H1 (cell line): Measurements from ENCODE around the gene FAM184B. TPM values are rescaled to one million over a fixed set of nuclear protein-coding genes. Genes with fewer than 3 reads are reported as not detected.

Source experiments
- CTCF ChIA-PET: fragments of 300-600 bp; sonication (Branson Sonifier 250); formaldehyde crosslinking; loops from one replicate; lab custom pipeline; 2021; ENCODE audit not compliant: partially characterized antibody; lab: Charles Lee
- POLR2A ChIA-PET: fragments of 300-600 bp; sonication (Branson Sonifier 250); formaldehyde crosslinking; loops from one replicate; lab custom pipeline; 2021; ENCODE audit warnings: inconsistent platforms; ENCODE audit not compliant: partially characterized antibody; lab: Charles Lee
- DNase-seq, 2 experiments: peaks; one replicate each; pipeline versions ENCODE4 v3.0.0 to v3.0.0-alpha.2; 2010 to 2022; ENCODE audit warnings: low spot score in 2 of 2, low read depth in 1 of 2, mixed read lengths in 1 of 2
- FAIRE-seq: peaks from 2 replicates; lab custom pipeline; 2011; peaks lifted over from hg19 to GRCh38; lab: Jason Lieb, UNC
- H2AFZ ChIP-seq: 2 replicates; pipeline ENCODE4 v1.8.1; 2012; ENCODE audit warnings: low read length, inconsistent platforms
- H2AK5ac ChIP-seq: 2 replicates; pipeline ENCODE4 v1.6.1; 2013; ENCODE audit warnings: low read depth, low read length
- H2BK120ac ChIP-seq: replicated peaks from 2 replicates; pipeline ENCODE3; 2013; ENCODE audit warnings: low read depth, low read length, inconsistent platforms
- H2BK12ac ChIP-seq: 2 replicates; pipeline ENCODE4 v1.6.1; 2013; ENCODE audit warnings: low read depth, low read length
- H2BK15ac ChIP-seq: 2 replicates; pipeline ENCODE4 v1.6.1; 2013; ENCODE audit warnings: low read length
- H2BK20ac ChIP-seq: 2 replicates; pipeline ENCODE4 v1.6.1; 2013; ENCODE audit warnings: low read length
- H2BK5ac ChIP-seq: 2 replicates; pipeline ENCODE4 v1.6.1; 2013; ENCODE audit warnings: low read depth, low read length
- H3K14ac ChIP-seq: 2 replicates; pipeline ENCODE4 v1.6.1; 2013; ENCODE audit warnings: inconsistent platforms; ENCODE audit not compliant: insufficient read length
- H3K18ac ChIP-seq: 2 replicates; pipeline ENCODE4 v1.6.1; 2013; ENCODE audit warnings: low read length; ENCODE audit errors: extremely low read depth
- H3K23ac ChIP-seq: 2 replicates; pipeline ENCODE4 v1.6.1; 2013; ENCODE audit warnings: inconsistent platforms; ENCODE audit not compliant: insufficient read length
- H3K23me2 ChIP-seq: 2 replicates; pipeline ENCODE4 v1.6.1; 2013; ENCODE audit warnings: low read depth, low read length
- H3K27ac ChIP-seq: 2 replicates; pipeline ENCODE4 v1.6.1; 2011; ENCODE audit warnings: low read depth, low read length, inconsistent platforms
- H3K27me3 ChIP-seq, 4 experiments: replicated peaks in 1 of 4; 1 replicate in 1 of 4; 2 replicates in 3 of 4; pipeline versions ENCODE4 v1.6.1 to v1.8.1; 2011 to 2013; ENCODE audit warnings: low read length in 3 of 4, mild to moderate bottlenecking in 3 of 4, inconsistent platforms in 2 of 4, mixed read lengths in 2 of 4, moderate library complexity in 1 of 4; ENCODE audit not compliant: control insufficient read depth in 3 of 4, insufficient read depth in 3 of 4; ENCODE audit errors: extremely low read depth in 1 of 4
- H3K36me3 ChIP-seq, 4 experiments: 2 replicates each; pipeline versions ENCODE4 v1.6.1 to v1.8.1; 2011 to 2013; ENCODE audit warnings: mild to moderate bottlenecking in 4 of 4, low read length in 3 of 4, moderate library complexity in 2 of 4, control low read depth in 1 of 4, inconsistent platforms in 1 of 4; ENCODE audit not compliant: insufficient read depth in 4 of 4, control insufficient read depth in 2 of 4
- H3K4ac ChIP-seq: replicated peaks from 2 replicates; pipeline ENCODE3; 2013; ENCODE audit warnings: low read length, low read depth, mixed read lengths, inconsistent platforms; ENCODE audit not compliant: insufficient read length
- H3K4me1 ChIP-seq, 4 experiments: replicated peaks in 1 of 4; 1 replicate in 1 of 4; 2 replicates in 3 of 4; pipeline versions ENCODE4 v1.6.1 to v1.8.1; 2011 to 2013; ENCODE audit warnings: low read length in 3 of 4, inconsistent platforms in 2 of 4, mixed read lengths in 1 of 4; ENCODE audit not compliant: insufficient read depth in 4 of 4, control insufficient read depth in 3 of 4
- H3K4me2 ChIP-seq, 2 experiments: 2 replicates each; pipeline versions ENCODE4 v1.6.1 to v1.8.1; 2011 to 2013; ENCODE audit warnings: low read depth in 2 of 2, low read length in 2 of 2, control low read depth in 1 of 2, inconsistent platforms in 1 of 2, mild to moderate bottlenecking in 1 of 2; ENCODE audit not compliant: insufficient read depth in 1 of 2
- H3K4me3 ChIP-seq, 4 experiments: fragments of 200-600, 300-600 bp in 1 of 4; sonication (generic), shearing (Covaris generic), sonication (Bioruptor Twin) in 1 of 4; 2 replicates each; pipeline versions ENCODE4 v1.5.1 to v1.8.1; 2011 to 2016; ENCODE audit warnings: low read length in 4 of 4, low read depth in 3 of 4, control low read depth in 2 of 4, inconsistent platforms in 2 of 4, mild to moderate bottlenecking in 2 of 4, mixed read lengths in 1 of 4, moderate library complexity in 1 of 4; ENCODE audit not compliant: insufficient read depth in 2 of 4; ENCODE audit errors: extremely low read depth in 1 of 4
- H3K56ac ChIP-seq: replicated peaks from 2 replicates; pipeline ENCODE3; 2013; ENCODE audit warnings: low read depth, mild to moderate bottlenecking, mixed read lengths, low read length, inconsistent platforms; ENCODE audit not compliant: insufficient read length
- H3K79me1 ChIP-seq: 2 replicates; pipeline ENCODE4 v1.6.1; 2013; ENCODE audit warnings: low read depth, low read length, control low read depth
- H3K79me2 ChIP-seq, 2 experiments: 2 replicates each; pipeline versions ENCODE4 v1.6.1 to v1.8.1; 2012 to 2013; ENCODE audit warnings: low read length in 2 of 2, mild to moderate bottlenecking in 2 of 2, inconsistent platforms in 1 of 2; ENCODE audit not compliant: insufficient read depth in 2 of 2, control insufficient read depth in 1 of 2
- H3K9ac ChIP-seq, 4 experiments: replicated peaks in 1 of 4; 1 replicate in 1 of 4; 2 replicates in 3 of 4; pipeline versions ENCODE4 v1.6.1 to v1.8.1; 2011 to 2013; ENCODE audit warnings: low read depth in 3 of 4, low read length in 3 of 4, control low read depth in 2 of 4, mild to moderate bottlenecking in 2 of 4, moderate library complexity in 2 of 4, inconsistent platforms in 1 of 4; ENCODE audit errors: extremely low read depth in 1 of 4
- H3K9me3 ChIP-seq, 2 experiments: 2 replicates each; pipeline versions ENCODE4 v1.6.1 to v1.8.1; 2012 to 2013; ENCODE audit warnings: mild to moderate bottlenecking in 2 of 2, moderate library complexity in 2 of 2, control low read depth in 1 of 2, inconsistent platforms in 1 of 2, low read depth in 1 of 2, low read length in 1 of 2, mixed read lengths in 1 of 2; ENCODE audit not compliant: insufficient read depth in 2 of 2
- H4K20me1 ChIP-seq, 2 experiments: replicated peaks in 1 of 2; 2 replicates each; pipeline versions ENCODE3 to v1.8.1; 2011 to 2013; ENCODE audit warnings: inconsistent platforms in 2 of 2, low read length in 2 of 2, mild to moderate bottlenecking in 1 of 2; ENCODE audit not compliant: insufficient read depth in 2 of 2, control insufficient read depth in 1 of 2
- H4K5ac ChIP-seq: 2 replicates; pipeline ENCODE4 v1.6.1; 2013; ENCODE audit warnings: low read length, low read depth, mixed read lengths, inconsistent platforms; ENCODE audit not compliant: insufficient read length
- H4K8ac ChIP-seq: 2 replicates; pipeline ENCODE4 v1.8.0; 2013; ENCODE audit warnings: mild to moderate bottlenecking, moderate library complexity, low read length, inconsistent platforms; ENCODE audit not compliant: insufficient read depth; ENCODE audit errors: extremely low read depth
- H4K91ac ChIP-seq: replicated peaks from 2 replicates; pipeline ENCODE3; 2013; ENCODE audit warnings: low read length, mixed read lengths, inconsistent platforms; ENCODE audit not compliant: insufficient read length
- BRCA1 ChIP-seq: IDR thresholded peaks from 2 replicates; pipeline ENCODE4 v1.6.1; 2012; ENCODE audit warnings: low read depth, low read length, improper control_type of control experiment
- TBP ChIP-seq: IDR thresholded peaks from 2 replicates; pipeline ENCODE4 v1.6.1; 2011; ENCODE audit warnings: low read depth, low read length, improper control_type of control experiment
- YY1 ChIP-seq: IDR thresholded peaks from 2 replicates; pipeline ENCODE4 v1.6.1; 2011; ENCODE audit warnings: low read depth, mild to moderate bottlenecking, low read length
- WGBS, 2 experiments: shearing (Covaris generic) in 1 of 2; methylation state at CpG; one replicate each; pipeline versions ENCODE4 v1.1.6 to v1.1.7; 2013 to 2015; ENCODE audit warnings: low lambda C conversion rate in 2 of 2, mixed read lengths in 2 of 2, inconsistent platforms in 1 of 2, low coverage in 1 of 2, missing lambda C conversion rate in 1 of 2; ENCODE audit not compliant: insufficient replicate concordance in 2 of 2, insufficient coverage in 1 of 2, insufficient read length in 1 of 2; ENCODE audit errors: extremely low coverage in 1 of 2, missing lambda C conversion rate in 1 of 2; 5-methylcytosine and 5-hydroxymethylcytosine counted together
- polyA plus RNA-seq, 7 experiments: library from polyadenylated mRNA; depleted of rRNA in 3 of 7; stranded (reverse) in 5 of 7; unstranded in 2 of 7; fragments of >200 nt in 5 of 7; fragments of 200-250 nt in 2 of 7; gene quantifications; 1 replicate in 5 of 7; 2 replicates in 1 of 7; 4 replicates in 1 of 7; pipeline versions ENCODE4 v1.2.1 to v1.2.3, GENCODE V29; 2011 to 2013; ENCODE audit warnings: missing spikeins in 2 of 7, mixed read lengths in 2 of 7
- total RNA-seq: library from RNA; stranded (reverse); fragmentation: NEBNext Ultra II Directional; extraction: Animal tissue kit (Norgen Biotek cat#: 25700); gene quantifications from 2 replicates; pipeline ENCODE4 v1.2.1, GENCODE V29; 2021

FAM184B gene
- total and polyA plus RNA-seq, 2 of the 8 experiments (the other 6 are each of a cell fraction or from before 2014, with no cell fraction given): 0.05 to 0.39 TPM

GRCh38 chr4:17770845-17771244, 10.6 kb downstream of the FAM184B start:
- H4K20me1 ChIP-seq: no peaks in the 10 kb centered on the region
- no peak overlapping the region for H3K4me2 ChIP-seq
- no peak for FAIRE-seq

More at GRCh38 chr4:17770845-17771244, 10.6 kb downstream of the FAM184B start:
- H2BK20ac ChIP-seq: no peak overlapping the region
- H2BK12ac ChIP-seq: no peak overlapping the region
- H3K4ac ChIP-seq: no peak overlapping the region
- no peak overlapping the region for H2BK15ac ChIP-seq
- no peak overlapping the region for H3K18ac ChIP-seq
- ChIA-PET CTCF (interaction anchor here (0.6 to 1.1 kb wide), 2 partner anchors 9 to 183 kb away, joined by 3 read pairs; no protein-coding TSS in a partner anchor), POLR2A (no interaction called here)
- WGBS, 2 experiments: 90% methylated on average over 4 of the region's 4 CpGs; no CpG with 5 or more reads in 1 of the 2 experiments
- H3K4me3 ChIP-seq: no peak overlapping the region
- no peak overlapping the region for H2AK5ac ChIP-seq
- H3K27me3 ChIP-seq: no peaks in the 10 kb centered on the region
- H3K79me2 ChIP-seq: no peaks in the 10 kb centered on the region
- no peak overlapping the region for H3K9ac ChIP-seq
- no peaks in the 10 kb centered on the region for H3K36me3 ChIP-seq
- no peak overlapping the region for H3K23ac ChIP-seq
- H3K23me2 ChIP-seq: no peaks in the 10 kb centered on the region
- H2BK120ac ChIP-seq: no peak overlapping the region
- H4K8ac ChIP-seq: no peak overlapping the region
- no peak overlapping the region for H3K14ac ChIP-seq
- H4K91ac ChIP-seq: no peak overlapping the region
- H3K4me1 ChIP-seq: no peaks in the 10 kb centered on the region
- no peak for DNase-seq
- H3K56ac ChIP-seq: no peak overlapping the region
- peaks cover 0 to 15% of the 10 kb centered on the region in 2 experiments; a peak in 3 of 4 replicates for H3K9me3 ChIP-seq
- no peak overlapping the region for H3K27ac ChIP-seq
- no peak overlapping the region for H2BK5ac ChIP-seq
- no peaks in the 10 kb centered on the region for H3K79me1 ChIP-seq
- TF ChIP-seq BRCA1 (no peak), TBP (no peak), YY1 (no peak)
- TF ChIP-seq, all 59 proteins: peak for 0
- Histone ChIP-seq H2AFZ (no peak overlapping the region), H4K5ac (no peak overlapping the region)
